ENCODE measurements around the gene ANKRD39.
A peak's percentile ranks its signal among the peaks of the same experiment; 100 is the strongest.

Gene ANKRD39

GRCh38 chr2:96825057-96825456, 32.8 kb downstream of the ANKRD39 start:
- no peak for DNase-seq

DNA sequence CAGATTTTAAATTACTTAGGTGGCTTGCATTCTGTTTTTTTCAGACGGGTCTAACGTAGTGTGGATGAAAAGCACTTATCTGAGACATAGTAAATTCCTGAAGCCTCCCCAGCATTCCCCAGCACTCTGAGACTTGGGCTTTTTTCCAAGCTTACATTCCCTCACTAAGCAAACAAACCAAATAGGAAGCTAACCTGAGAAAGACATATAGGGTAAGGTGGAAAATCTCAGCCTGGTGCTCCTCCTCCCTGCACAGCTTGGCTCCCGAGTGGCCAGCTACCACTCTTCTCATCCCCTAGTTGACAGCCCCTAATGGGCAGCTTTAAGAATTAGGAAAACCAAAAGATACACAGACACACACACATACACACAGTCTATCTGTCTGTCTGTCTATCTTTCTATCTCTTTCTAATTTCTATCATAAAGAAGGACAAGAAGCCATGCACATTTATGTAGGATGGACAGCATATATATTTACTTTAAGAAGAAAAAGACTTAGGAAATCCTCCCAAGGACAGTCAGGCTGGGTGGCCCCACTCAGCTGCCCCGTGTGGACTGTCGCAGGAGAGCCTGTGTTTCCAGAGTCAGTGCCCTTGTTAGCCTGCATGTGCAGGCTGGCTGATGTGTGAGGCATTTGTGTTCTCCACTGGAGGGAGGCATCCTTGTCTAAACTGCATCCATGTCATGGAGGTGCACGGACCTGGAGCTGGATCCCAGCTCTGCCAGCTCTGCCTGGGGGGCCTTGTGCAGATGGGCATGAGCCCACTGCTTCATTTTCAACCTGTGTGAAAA, 33.5 kb downstream of the ANKRD39 start:
- no peak for DNase-seq

DNA sequence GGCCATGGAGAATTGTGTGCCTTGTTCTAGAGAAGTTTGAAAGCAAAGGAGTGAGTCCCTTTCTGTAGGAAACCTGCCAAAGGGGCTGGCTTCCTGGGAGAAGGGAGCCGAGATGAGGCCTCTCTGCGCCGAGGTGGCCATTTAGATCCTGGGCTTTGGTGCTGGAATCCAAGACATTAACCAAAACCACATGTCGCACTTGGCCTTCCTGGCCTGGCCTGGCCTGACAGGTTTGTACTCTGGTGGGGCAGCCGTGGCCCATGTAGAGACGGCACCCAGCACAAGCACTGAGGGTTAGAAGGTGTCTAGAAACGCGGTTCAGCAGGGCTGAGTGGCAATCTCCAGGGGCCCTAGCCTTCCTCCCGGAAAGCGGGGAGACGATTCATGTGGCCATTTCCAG, 34.6 kb downstream of the ANKRD39 start:
- no peak for DNase-seq

- no peak for DNase-seq
Measured at GRCh38 chr2:96822786-96823185, 35.0 kb downstream of the ANKRD39 start.

DNA sequence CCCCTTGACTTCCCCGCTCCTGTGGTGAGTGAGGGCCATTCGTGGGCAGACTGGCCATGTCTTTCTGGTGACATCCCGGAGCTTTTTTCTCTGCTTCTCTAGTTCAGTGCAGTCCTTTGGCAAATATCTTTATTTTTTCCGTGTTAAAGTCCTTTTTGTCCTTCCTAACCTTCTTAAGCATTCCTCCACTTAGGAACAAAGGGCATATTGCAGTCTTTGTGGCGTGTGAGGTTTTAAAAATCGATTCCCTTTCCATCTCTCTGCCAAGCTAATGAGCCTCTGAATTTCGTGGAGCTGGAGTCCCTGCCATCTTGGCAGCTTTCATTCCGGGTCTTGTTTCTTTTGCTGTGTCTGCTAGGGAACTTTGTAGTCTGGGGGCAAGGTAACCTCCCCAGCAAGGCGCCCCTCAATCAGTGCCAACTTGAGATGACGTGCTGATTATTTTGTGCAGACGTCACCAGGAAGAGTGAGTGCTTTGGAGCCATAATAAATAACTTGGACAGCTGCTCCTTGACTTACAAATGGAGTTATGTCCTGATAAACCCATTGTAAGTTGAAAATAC, 36.6 kb downstream of the ANKRD39 start:
- DNase-seq, result no peak

GRCh38 chr2:96819876-96820511, 37.8 kb downstream of the ANKRD39 start:
- DNase-seq, result no peak

DNA sequence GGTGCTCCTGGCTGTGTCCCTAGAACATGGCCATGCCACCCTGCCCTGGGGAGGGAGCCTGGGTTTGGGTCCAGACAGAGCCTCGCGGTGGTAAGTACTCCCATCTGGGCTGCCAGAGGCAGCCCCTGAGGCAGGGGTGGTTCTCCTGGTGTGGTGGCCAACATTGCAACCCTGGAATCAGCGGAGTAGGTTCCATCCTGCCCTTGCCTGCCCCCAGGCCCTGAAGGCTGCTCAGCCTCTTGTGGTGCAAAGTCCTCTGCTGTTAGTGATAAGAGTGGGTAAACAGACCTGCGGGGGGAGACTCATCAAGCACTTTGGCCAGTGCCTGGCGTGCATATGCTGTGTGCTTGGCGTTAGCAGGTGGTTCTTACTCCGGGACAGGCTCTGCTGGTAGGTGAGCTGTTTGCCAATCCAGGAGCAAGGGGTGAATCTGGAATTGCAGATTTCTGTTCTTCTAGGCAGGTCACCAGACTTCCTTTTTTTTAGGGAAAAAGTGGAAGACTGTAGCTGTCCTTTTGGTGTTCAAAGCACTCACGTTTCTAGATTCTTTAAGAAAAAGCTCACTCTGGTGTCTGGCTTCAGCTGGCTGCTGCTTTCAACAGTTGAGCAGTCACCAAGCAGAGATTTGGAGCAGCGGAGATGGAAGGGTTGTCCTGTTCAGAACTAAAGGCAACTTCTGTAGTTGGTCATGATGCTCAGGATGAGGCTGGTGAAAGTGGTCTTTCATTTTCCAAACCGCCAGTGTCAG, 38.5 kb downstream of the ANKRD39 start:
- DNase-seq, result no peak

- DNase-seq, result no peak
Measured at GRCh38 chr2:96817882-96818281, 39.9 kb downstream of the ANKRD39 start.

DNA sequence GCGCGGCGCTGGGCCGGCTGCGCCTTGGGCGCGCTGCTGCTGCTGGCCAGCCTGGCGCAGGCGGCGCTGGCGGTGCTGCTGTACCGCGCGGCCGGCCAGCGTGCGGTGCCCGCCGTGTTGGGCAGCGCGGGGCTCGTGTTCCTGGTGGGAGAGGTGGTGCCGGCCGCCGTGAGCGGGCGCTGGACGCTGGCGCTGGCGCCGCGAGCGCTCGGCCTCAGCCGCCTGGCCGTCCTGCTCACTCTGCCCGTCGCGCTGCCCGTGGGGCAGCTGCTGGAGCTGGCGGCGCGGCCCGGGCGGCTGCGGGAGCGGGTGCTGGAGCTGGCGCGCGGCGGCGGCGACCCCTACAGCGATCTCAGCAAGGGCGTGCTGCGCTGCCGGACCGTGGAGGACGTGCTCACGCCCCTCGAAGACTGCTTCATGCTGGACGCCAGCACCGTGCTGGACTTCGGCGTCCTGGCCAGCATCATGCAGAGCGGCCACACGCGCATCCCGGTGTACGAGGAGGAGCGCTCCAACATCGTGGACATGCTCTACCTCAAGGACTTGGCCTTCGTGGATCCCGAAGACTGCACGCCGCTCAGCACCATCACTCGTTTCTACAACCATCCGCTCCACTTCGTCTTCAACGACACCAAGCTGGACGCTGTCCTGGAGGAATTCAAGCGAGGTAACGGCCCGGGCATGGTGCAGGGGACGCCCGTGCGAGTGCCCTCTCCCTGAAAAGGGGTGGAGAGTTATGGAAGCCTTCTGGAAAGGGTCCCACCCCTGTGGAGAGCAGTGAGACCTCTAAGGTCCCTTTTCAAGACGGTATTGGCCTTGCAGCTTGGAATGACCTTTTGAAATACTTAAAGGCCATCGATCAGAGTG, 40.7 kb downstream of the ANKRD39 start:
- DNase-seq, result no peak

GRCh38 chr2:96816127-96816835, 41.5 kb downstream of the ANKRD39 start, which contains the start of gene CNNM3:
Gene CNNM3 (plus strand): TSS chr2:96816268. CDS start chr2:96816278, 10 bp downstream.
- DNase-seq, result peak; percentile 97

DNA sequence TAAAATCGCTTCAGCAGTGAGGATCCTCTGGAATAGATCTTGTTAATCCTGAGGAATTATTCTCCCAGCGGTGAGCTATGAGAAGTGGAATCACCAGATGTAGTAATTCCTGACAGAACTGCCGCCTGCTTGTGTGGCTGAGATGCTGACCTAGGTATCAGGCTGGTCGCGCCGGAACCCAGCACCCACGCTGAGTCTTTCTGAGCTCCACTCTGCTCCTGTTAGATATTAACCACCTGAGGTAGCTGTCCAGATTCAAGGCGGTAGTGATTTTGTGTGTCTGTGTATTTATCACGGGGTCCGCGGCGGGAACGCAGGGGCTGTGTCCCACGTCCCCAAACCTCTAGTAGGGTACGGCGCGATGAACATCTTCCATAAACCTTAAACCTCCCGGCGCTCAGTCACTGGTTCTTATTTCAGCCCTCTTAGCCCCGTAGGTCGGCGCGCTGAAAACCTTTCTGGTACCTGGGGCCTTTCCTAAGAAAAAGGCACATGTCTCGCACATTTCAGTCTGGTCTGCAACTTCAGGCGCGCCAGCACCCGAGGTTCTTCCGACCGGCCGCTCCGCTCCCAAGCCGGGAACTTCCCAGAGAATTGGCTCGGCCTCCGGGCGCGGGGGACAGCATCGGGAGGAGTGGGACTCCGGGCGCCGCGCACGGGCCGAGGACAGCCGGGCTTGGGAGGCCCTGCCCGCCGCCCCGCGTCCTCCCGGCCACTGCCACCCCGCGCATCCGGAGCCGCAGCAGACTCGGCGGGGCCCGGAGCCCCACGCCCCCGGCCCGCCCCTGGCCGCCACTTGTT, 42.3 kb downstream of the ANKRD39 start:
- DNase-seq, result peak; percentile 37

- DNase-seq, result no peak
Measured at GRCh38 chr2:96813656-96814055, 44.2 kb downstream of the ANKRD39 start.

- no peak for DNase-seq
Measured at GRCh38 chr2:96811917-96812316, 45.9 kb downstream of the ANKRD39 start.

- DNase-seq, result no peak
Measured at GRCh38 chr2:96810783-96811192, 47.0 kb downstream of the ANKRD39 start.

GRCh38 chr2:96809951-96810782, 47.6 kb downstream of the ANKRD39 start:
- DNase-seq, result no peak

- DNase-seq, result no peak
Measured at GRCh38 chr2:96809216-96809882, 48.5 kb downstream of the ANKRD39 start.

DNA sequence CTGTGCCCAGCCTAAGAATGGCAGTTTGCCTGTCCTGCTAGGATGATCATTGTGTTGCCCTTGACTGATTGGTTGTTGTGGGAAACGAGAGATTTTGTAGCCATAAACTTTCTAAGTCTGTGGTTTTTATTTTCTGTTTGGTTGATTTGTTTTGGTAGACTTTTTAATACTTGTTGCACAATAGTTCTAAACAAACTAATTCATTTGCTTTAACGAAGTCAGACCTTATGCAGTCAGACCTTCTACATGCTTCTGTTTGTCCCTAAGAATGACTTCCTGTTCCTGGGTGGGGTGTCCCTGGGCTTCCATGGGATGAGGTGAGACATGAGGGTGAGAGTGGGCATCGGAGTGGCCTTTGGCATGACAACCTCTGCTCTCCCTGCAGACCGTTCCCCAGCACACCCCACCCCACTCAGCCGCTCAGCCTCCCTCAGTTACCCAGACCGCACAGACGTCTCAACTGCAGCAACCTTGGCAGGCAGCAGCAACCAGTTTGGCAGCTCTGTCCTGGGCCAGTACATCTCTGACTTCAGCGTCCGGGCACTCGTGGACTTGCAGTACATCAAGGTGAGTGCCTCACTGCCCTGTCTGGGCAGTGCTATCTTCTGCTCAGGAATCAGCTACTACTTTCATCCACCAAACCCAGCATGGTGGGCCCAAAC, 49.5 kb downstream of the ANKRD39 start:
- DNase-seq, result no peak

GRCh38 chr2:96807127-96807471, 50.7 kb downstream of the ANKRD39 start:
- DNase-seq, result no peak

All from activated naive CD4-positive, alpha-beta T cell treated with anti-CD3 and anti-CD28 coated beads, Interleukin-2, amount 50 U/mL, for 16 hours (primary cell).